K562 (cell line): ENCODE data around the gene LYAR. TPM values are rescaled to one million over a fixed set of nuclear protein-coding genes. Genes with fewer than 3 reads are reported as not detected.

Experiments used
- CBX2 ChIP-seq: fragments of 200-600 bp; sonication (generic); IDR thresholded peaks from one replicate; pipeline ENCODE4 v1.6.1; 2012; ENCODE audit warnings: mild to moderate bottlenecking, low read length, inconsistent platforms; ENCODE audit not compliant: insufficient read depth, poor library complexity, severe bottlenecking
- CREBBP ChIP-seq: IDR thresholded peaks from one replicate; pipeline ENCODE4 v1.6.1; 2012; ENCODE audit warnings: low read depth, mild to moderate bottlenecking, control low read depth, inconsistent platforms, low read length
- CXXC5 ChIP-seq: fragments of 250-450 bp; sonication (Bioruptor Pico); IDR thresholded peaks from 2 replicates; pipeline ENCODE4 v1.8.0; 2022; ENCODE audit warnings: inconsistent platforms, mild to moderate bottlenecking, moderate library complexity
- HCFC1 ChIP-seq: IDR thresholded peaks from 2 replicates; pipeline ENCODE4 v1.6.1; 2012; ENCODE audit warnings: low read depth, low read length, improper control_type of control experiment
- HIVEP1 ChIP-seq: fragments of 250-450 bp; sonication (Bioruptor Pico); IDR thresholded peaks from 2 replicates; pipeline ENCODE4 v1.4.0; 2020; ENCODE audit warnings: mild to moderate bottlenecking
- HMG20B ChIP-seq: fragments of 250-450 bp; sonication (Bioruptor Pico); IDR thresholded peaks from 2 replicates; pipeline ENCODE4 v1.5.0; 2021; ENCODE audit warnings: mild to moderate bottlenecking
- HNRNPH1 ChIP-seq: fragments of 200-400 bp; formaldehyde crosslinking; optimal IDR thresholded peaks from 2 replicates; pipeline ENCODE3; 2017; ENCODE audit warnings: low read depth, mild to moderate bottlenecking, low read length, moderate library complexity
- HNRNPK ChIP-seq: fragments of 200-400 bp; formaldehyde crosslinking; IDR thresholded peaks from one replicate; pipeline ENCODE4 v1.6.1; 2018; ENCODE audit warnings: mild to moderate bottlenecking, low read depth, low read length; ENCODE audit not compliant: poor library complexity, severe bottlenecking
- LCOR ChIP-seq: sonication (generic); formaldehyde crosslinking; IDR thresholded peaks from 2 replicates; pipeline ENCODE4 v1.8.0; 2022; ENCODE audit warnings: mild to moderate bottlenecking, missing genetic modification reagents
- NR2C2 ChIP-seq, 2 experiments: fragments of 200-800 bp in 1 of 2; sonication (Bioruptor generic) in 1 of 2; sonication (generic) in 1 of 2; formaldehyde crosslinking in 1 of 2; IDR thresholded peaks; 2 replicates each; pipeline versions ENCODE4 v1.6.1 to v1.8.0; 2016 to 2022; ENCODE audit warnings: mild to moderate bottlenecking in 1 of 2, missing compliant biosample characterization in 1 of 2, missing genetic modification characterization in 1 of 2, missing genetic modification reagents in 1 of 2
- POLR2G ChIP-seq: fragments of 200-400 bp; formaldehyde crosslinking; IDR thresholded peaks from 2 replicates; pipeline ENCODE4 v1.6.1; 2017; ENCODE audit warnings: low read depth, mild to moderate bottlenecking, antibody characterized with exemption, low read length, moderate library complexity
- RREB1 ChIP-seq: fragments of 250-450 bp; sonication (Bioruptor Pico); IDR thresholded peaks from 2 replicates; pipeline ENCODE4 v1.4.0; 2020
- SIN3A ChIP-seq, 2 experiments: fragments of 150-350 bp in 1 of 2; IDR thresholded peaks; 2 replicates each; pipeline ENCODE4 v1.6.1; 2011 to 2016; ENCODE audit warnings: borderline replicate concordance in 2 of 2, low read depth in 2 of 2, low read length in 2 of 2, mild to moderate bottlenecking in 2 of 2, moderate library complexity in 2 of 2; ENCODE audit not compliant: control insufficient read depth in 1 of 2
- ZBTB2 ChIP-seq: fragments of 450-650 bp; IDR thresholded peaks from 2 replicates; pipeline ENCODE4 v1.6.1; 2016; ENCODE audit warnings: antibody characterized with exemption
- ZBTB26 ChIP-seq: fragments of 450-650 bp; formaldehyde crosslinking; IDR thresholded peaks from 2 replicates; pipeline ENCODE4 v1.4.0; 2022; ENCODE audit warnings: missing genetic modification characterization
- ZC3H4 ChIP-seq: sonication (generic); formaldehyde crosslinking; IDR thresholded peaks from 2 replicates; pipeline ENCODE4 v1.9.0; 2021; ENCODE audit warnings: missing genetic modification reagents, borderline replicate concordance
- ZNF589 ChIP-seq: fragments of 200-800 bp; sonication (Bioruptor generic); IDR thresholded peaks from 2 replicates; pipeline ENCODE4 v1.6.1; 2016; ENCODE audit warnings: low read depth, missing genetic modification characterization, missing compliant biosample characterization
- ZNF695 ChIP-seq: fragments of 450-650 bp; formaldehyde crosslinking; IDR thresholded peaks from 2 replicates; pipeline ENCODE4 v1.4.0; 2020; ENCODE audit warnings: mild to moderate bottlenecking, moderate library complexity
- polyA plus RNA-seq, 8 experiments: library from polyadenylated mRNA; depleted of rRNA in 4 of 8; stranded (reverse) in 5 of 8; unstranded in 3 of 8; fragments of >200 nt; fragmentation: Nextera tagmentation in 2 of 8; fragmentation: Illumina TruSeq in 1 of 8; extraction: Ambion mirVana in 2 of 8; extraction: Trizol in 1 of 8; gene quantifications; 2 replicates each; pipeline versions ENCODE4 v1.2.1 to v1.2.3, GENCODE V29; 2011 to 2014; ENCODE audit warnings: inconsistent platforms in 1 of 8, missing spikeins in 1 of 8
- total RNA-seq, 7 experiments: library from RNA; depleted of rRNA in 6 of 7; stranded (reverse); fragments of >200 nt in 6 of 7; fragmentation: Illumina TruSeq in 2 of 7; extraction: Trizol in 2 of 7; gene quantifications; 2 replicates each; pipeline versions ENCODE4 v1.2.1 to v1.2.3, GENCODE V29; 2011 to 2021; ENCODE audit warnings: low replicate concordance in 1 of 7

LYAR gene
- total and polyA plus RNA-seq, 9 of the 15 experiments (the other 6 are each of a cell fraction or from before 2014, with no cell fraction given) = 28.3 to 172 (median 127) TPM

- peak; percentile 68; the same call in 1 of the 2 replicates for TF ChIP-seq NR2C2 (CRISPR knock-in tag; IDR thresholded peaks at IDR 0.05)
- TF ChIP-seq NR2C2 (tag; IDR thresholded peaks at IDR 0.05) = no peak
- peak; percentile 54; the same call in 1 of the 2 replicates for TF ChIP-seq HCFC1
- TF ChIP-seq HMG20B (CRISPR knock-in tag) = no peak
- TF ChIP-seq ZBTB26 (CRISPR knock-in tag) = no peak
- no peak for TF ChIP-seq HIVEP1 (CRISPR knock-in tag)
- TF ChIP-seq CXXC5 (CRISPR knock-in tag) = peak; percentile 75
- TF ChIP-seq POLR2G = peak; percentile 94
- no peak for TF ChIP-seq HNRNPH1
- TF ChIP-seq ZNF695 = no peak
- peak; percentile 93; the same call in 1 of the 2 replicates for TF ChIP-seq ZBTB2
- TF ChIP-seq HNRNPK = no peak
- TF ChIP-seq CREBBP = no peak
- no peak for TF ChIP-seq ZNF589 (CRISPR knock-in tag)
- 0 out of 2 replicates have a peak, but pooled peaks have one; percentile 50 for TF ChIP-seq LCOR (CRISPR knock-in tag)
- TF ChIP-seq RREB1 (CRISPR knock-in tag) = no peak
- TF ChIP-seq ZC3H4 (CRISPR knock-in tag) = no peak
- TF ChIP-seq CBX2 = no peak
- peak; percentile 93 to 96; a peak in 3 of 4 replicates for TF ChIP-seq SIN3A (IDR thresholded peaks at IDR 0.05; ENCODE audit: borderline replicate concordance in 2 of 2, control insufficient read depth in 1 of 2, low read depth in 2 of 2, low read length in 2 of 2)
Measured at GRCh38 chr4:4289941-4290850, at the start of gene LYAR, which contains the start of gene ZBTB49 (continued).
